ENCODE data around the gene ITPR2. TPM values are rescaled to one million over a fixed set of nuclear protein-coding genes. Genes with fewer than 3 reads are reported as not detected.

ITPR2 gene
- total and polyA plus RNA-seq, 2 of the 8 experiments (the other 6 are each of a cell fraction or from before 2014, with no cell fraction given), result 4.1 to 48.3 TPM

- TF ChIP-seq RAD21 (IDR thresholded peaks at IDR 0.05 in 1 of 2, conservative IDR thresholded peaks at IDR 0.05 in 1 of 2; ENCODE audit: low read depth in 2 of 2, low read length in 2 of 2) (peak; percentile 12 to 34; a peak in 1 of 4 replicates), NANOG (IDR thresholded peaks at IDR 0.05; ENCODE audit: insufficient read depth, low read depth, low read length, poor library complexity, severe bottlenecking) (no peak), SIX5 (IDR thresholded peaks at IDR 0.05; ENCODE audit: low read depth, low read length) (no peak), KDM5A (IDR thresholded peaks at IDR 0.05; ENCODE audit: low read length) (no peak)
Measured at GRCh38 chr12:26767116-26767515, 65.9 kb downstream of the ITPR2 start (continued).
